Ovary (tissue), 3 donors: ENCODE results near the gene TRNP1.

Experiments
- CTCF ChIP-seq, 3 donors: fragments of 450-650 bp in 2 of 3; fragments of 200-600 bp in 1 of 3; IDR thresholded peaks; one replicate each; pipeline versions ENCODE4 v1.5.1 to v1.8.0; 2016 to 2022; ENCODE audit warnings: antibody characterized with exemption in 3 of 3, mild to moderate bottlenecking in 1 of 3
- POLR2A ChIP-seq: fragments of 450-650 bp; IDR thresholded peaks from one replicate; pipeline ENCODE4 v1.6.1; 2017; ENCODE audit warnings: antibody characterized with exemption, mild to moderate bottlenecking, moderate library complexity
- donor health status: DM: no; HTN: no; CAD: no.

- TF ChIP-seq CTCF (IDR thresholded peaks at IDR 0.05) (no peak), POLR2A (no peak)
Measured at GRCh38 chr1:26998429-26999300, 5.2 kb downstream of the TRNP1 start.
